Measurements from ENCODE around the gene ENOX2.
A peak's percentile ranks its signal among the peaks of the same experiment; 100 is the strongest.
"Not testable (repeated sequence)": the region's sequence is repeated elsewhere in the genome, so short reads cannot be mapped to it uniquely, and the experiment has no call there.

The ENOX2 gene

GRCh38 chrX:130746077-130746476 is 156.9 kb downstream of the ENOX2 start:
- DNase-seq, result peak; percentile 9

DNA sequence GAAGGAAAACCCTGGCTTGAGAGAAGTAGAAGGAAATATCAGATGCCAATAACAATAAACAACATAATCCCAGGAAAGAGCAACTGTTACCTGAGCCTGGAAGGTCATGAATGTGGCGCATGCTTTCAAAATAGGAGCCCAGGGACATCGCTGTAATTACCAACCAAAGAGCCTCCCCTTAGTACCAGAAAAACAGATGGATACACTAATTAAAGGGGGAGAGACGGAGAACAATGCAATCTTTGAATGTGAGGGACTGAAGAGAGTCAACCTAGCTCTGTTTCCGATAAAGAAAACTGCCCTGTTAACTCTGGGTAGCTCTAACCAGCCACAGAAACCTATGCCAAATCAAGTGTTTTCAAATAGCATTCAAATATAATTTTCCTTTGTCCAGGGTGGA is 161.4 kb downstream of the ENOX2 start:
- no peak for DNase-seq

GRCh38 chrX:130741151-130741550 is 161.9 kb downstream of the ENOX2 start:
- DNase-seq, result no peak

DNA sequence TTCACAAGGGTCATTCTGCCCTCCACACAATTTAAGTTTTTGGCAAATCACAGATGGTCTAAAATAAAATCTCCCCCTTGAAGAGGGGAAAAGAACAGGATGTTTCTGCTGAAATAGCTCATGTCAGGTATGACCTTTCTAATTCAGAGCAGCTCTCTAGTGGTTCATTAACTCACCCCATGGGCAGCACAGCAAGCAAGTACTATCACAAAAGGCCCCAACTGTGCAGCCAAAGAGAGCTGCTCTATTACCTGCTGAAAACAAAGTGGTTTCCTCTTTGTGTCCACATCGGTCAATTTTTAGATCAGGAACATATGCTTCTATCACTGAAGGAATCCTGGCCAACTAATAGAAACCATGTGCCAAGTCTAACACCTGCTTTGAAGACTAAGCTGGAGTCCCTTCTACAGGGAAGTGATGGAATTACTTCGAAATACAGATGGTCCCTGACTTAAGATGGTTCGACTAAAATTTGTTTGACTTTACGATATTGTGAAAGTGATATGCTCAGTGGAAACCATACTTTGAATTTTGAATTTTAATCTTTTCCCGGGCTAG is 164.3 kb downstream of the ENOX2 start:
- DNase-seq, result no peak

DNA sequence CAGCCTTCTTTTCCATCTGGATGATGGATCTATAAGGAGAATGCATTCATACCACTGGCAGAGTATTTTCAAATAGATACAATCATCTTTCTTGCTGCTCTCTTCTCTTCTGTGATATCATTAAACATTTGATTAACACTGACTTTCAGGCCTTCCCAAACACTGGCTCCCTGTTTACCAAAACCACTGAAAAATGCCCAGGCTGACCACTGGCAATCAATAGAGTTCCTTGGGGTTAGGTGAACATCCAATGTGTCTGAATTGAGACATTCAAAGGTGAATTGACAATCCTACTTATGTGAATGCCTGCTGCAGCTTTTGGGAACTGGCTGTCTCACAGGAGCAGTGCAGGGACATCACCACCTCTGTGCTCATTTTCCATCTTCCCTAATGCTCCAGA is 168.3 kb downstream of the ENOX2 start:
- DNase-seq, result no peak

- DNase-seq, result no peak
Observed at GRCh38 chrX:130728208-130728607, 174.8 kb downstream of the ENOX2 start.

DNA sequence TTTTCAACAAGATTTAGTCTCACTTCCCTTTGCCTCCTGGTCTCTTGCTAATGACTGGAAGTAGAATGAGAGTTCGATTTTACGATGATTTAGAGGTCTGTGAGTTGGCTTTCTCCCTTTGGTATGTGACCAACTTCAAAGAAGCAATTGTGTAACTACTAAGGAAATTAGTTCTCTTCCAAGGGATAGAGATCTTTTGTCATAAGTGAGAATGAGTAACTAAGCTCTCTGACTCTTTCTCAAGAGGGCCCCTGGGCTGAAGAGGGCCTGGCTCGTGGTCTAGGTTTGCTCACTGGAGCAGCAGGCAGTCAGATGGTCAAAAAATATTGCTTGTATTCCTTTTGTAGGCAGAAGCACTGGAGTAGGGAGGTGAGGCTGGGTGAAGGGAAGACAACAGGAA is 176.3 kb downstream of the ENOX2 start:
- no peak for DNase-seq

DNA sequence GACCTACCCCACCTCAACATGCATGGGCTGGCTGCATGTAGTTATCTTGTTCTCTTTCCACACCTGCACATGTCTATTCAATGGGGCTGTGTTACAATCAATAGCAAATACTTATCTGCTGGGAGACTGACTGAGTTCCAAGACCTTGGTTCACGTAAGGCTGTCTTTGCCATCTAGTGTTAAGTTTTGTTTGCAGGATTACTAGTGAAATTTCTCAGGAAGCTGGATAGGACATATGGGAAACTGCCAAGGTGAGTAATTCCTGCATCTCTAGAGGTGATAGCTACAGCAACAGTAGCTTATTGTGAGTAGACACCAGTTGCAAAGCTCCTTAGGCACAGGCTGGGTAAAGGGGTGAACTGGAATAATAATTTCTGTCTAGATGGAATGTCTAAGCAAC is 177.5 kb downstream of the ENOX2 start:
- no peak for DNase-seq

GRCh38 chrX:130719413-130719812 is 183.6 kb downstream of the ENOX2 start:
- no peak for DNase-seq

DNA sequence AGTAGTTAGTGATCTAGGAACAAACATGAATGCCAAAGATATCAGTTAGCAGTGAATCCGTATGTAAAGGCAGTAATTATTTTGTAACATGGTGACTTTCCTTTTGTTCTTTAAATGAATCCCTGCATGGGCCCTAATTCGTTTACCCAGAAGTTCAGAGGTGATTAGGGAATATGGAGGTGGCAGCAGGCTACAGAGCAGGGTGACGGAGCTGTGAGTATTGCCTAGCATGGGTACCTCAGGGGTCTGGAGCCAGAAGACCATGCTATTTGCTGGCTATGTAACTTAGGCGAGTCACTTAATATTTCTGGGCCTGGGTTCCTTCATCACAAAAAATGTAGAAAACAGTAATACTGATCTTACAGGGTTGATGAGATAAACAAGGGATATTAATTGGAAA is 184.9 kb downstream of the ENOX2 start:
- DNase-seq, result no peak

- no peak for DNase-seq
Observed at GRCh38 chrX:130716781-130717413, 186.1 kb downstream of the ENOX2 start.

GRCh38 chrX:130716346-130716745 is 186.7 kb downstream of the ENOX2 start:
- no peak for DNase-seq

DNA sequence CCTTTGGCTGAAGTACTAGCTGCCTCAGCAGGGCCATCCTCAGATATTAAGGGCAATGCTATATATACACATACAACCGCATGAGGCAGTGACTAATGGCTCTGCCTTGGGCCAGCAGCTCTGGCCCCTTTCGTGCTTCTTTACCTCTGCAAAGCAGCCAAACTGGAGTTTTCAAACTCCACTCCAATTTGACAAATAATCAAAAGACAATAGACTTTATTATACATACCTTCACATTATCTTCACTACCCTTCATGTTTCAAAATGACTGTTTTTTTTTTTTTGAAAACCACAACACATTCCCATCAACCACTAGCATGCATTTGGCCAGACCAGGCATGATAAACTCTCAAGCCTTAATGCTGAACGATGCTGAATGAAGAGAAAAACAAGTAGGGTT is 187.7 kb downstream of the ENOX2 start:
- DNase-seq, result no peak

DNA sequence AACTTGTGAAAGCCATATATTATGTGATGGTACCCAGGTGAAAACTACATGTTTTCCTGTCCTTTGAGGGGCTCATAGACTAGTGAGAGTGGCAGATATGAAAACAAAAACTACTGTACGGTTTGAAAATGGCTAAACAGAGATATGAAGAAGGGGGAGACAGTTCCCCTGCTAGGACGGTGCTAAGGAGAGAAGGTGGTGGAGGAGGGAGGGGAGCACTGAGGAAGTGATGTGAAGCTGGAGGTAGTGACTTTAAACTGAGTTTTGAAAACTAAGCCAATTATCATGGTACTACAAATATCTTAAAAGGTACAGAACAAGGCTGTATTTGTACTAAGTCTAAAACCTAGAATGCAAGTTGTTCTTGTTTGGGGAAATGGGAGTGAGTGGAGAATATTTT is 188.3 kb downstream of the ENOX2 start:
- no peak for DNase-seq

DNA sequence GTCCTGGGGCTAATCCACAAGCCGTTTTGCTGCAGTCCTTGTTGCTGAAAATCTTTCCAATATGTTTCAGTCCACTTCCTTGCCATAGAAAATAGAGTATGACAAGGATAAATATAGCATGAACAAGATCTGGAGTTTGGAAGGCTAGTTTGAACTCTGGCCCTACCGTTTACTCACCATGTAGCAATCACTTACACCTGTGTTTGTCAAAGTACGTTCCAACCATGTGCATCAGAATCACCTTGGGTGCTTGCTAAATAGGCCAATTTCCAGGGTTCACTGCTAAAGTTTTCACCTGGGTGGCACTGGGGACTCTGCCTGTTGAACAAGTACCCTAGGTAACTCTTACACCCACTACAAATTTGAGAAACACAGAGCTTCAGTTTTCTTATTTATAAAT is 188.9 kb downstream of the ENOX2 start:
- DNase-seq, result no peak

GRCh38 chrX:130709178-130709577 is 193.8 kb downstream of the ENOX2 start:
- not testable (repeated sequence) for DNase-seq

GRCh38 chrX:130705591-130705990 is 197.4 kb downstream of the ENOX2 start:
- no peak for DNase-seq

DNA sequence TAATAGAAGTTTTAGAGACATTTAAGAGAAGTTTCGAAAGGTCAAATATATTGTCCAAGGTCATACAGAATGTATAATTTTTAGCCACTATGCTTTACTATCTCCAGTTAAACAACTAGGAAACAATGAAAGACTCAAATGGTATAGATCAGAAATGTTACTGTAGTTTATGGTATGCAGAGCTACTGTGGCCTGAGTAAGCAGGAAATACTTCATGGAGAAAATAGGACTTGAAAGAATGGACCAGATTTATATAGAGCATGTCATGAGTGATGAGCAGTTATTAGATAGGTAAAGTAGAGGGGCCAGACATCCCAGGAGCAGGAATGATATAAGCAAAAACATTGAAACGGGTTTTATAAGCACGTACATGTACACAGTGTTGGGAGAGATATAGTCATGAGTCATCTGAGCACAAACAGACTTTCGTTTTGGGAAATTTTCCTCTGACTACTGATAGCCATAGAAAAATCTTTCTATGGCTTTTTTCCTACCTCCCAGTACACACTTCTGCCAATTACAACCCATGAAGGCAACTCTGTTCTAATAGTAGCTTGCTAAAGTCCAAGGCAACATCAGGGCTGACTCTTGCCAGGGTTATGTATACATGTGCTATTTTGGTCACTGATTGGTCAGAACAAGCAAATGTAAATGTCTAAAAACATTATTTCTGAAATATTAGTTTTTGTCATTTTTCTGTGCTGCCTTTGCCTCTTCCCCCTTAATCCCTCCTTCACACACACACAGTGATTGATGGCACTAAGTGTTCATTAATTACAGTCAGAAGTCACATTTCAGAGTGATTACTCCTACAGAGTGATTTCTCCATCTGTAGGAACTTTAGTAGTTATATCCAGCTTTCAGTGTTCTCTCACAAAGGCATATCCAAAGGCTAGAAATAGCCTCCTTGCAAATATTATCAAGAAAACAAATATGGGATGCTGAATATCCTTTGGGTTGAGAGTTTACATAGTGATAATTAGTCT is 198.7 kb downstream of the ENOX2 start:
- no peak for DNase-seq

- DNase-seq, result no peak
Observed at GRCh38 chrX:130702867-130703707, 199.9 kb downstream of the ENOX2 start.

- DNase-seq, result no peak
Observed at GRCh38 chrX:130700629-130701028, 202.4 kb downstream of the ENOX2 start.

DNA sequence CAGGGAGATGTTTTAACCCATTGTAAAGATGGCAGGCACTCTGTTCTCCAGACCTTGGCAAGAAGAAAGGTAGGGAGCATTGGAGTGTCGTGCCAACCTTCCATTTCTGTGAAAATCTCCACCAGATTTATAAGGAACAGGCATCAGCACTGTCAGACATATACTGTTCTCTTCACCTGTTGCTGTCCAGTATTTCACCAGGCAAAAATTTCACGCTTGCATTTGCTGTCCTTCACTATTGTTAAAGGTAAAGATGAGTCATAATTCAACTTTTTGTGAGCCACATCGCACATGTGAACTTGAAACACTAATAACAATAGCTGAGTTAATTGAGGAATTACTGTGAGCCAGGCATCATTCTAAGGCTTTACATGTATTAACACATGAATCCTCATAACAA is 203.4 kb downstream of the ENOX2 start:
- no peak for DNase-seq

DNA sequence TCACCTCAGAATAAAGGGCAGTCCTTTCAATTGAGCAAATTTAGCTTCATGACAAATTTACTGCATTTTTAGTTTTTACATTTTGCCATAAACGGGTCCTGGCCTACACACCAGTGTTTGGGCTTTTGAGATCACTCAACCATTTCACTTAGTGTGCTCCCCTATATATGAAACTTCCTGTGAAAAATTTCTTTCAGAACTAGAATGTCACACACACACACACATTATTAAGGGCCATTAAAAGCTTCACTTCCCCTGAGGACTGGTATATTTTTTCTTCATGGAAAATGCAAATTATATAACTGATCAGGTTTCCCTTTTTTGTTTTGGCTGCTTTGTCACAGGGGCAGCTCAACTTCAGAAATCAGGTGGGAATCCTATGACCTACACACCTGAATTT is 206.5 kb downstream of the ENOX2 start:
- no peak for DNase-seq

GRCh38 chrX:130695931-130696330 is 207.1 kb downstream of the ENOX2 start:
- no peak for DNase-seq

Data from DMS79 (cell line).